Stimulated activated CD4-positive, alpha-beta T cell treated with anti-CD3 and anti-CD28 coated beads, TNF-alpha, amount 100 ng/mL, for 24 hours (primary cell): ENCODE results near the gene LSM10.
A peak's percentile ranks its signal among the peaks of the same experiment; 100 is the strongest.

Experiments used
- DNase-seq, 3 experiments: peaks; one replicate each; pipeline ENCODE4 v3.0.0-alpha.2; 2020; ENCODE audit warnings: low read depth in 3 of 3

LSM10 gene

GRCh38 chr1:36351227-36351977 is 46.3 kb downstream of the LSM10 start:
- DNase-seq: no peak

GRCh38 chr1:36350659-36351226 is 47.0 kb downstream of the LSM10 start:
- DNase-seq: peak in 2 of 3 experiments; percentile 29 to 36

- no peak for DNase-seq
These were observed 47.9 kb downstream of the LSM10 start for GRCh38 chr1:36349839-36350238.

- no peak for DNase-seq
These were observed 48.5 kb downstream of the LSM10 start for GRCh38 chr1:36349241-36349671.

GRCh38 chr1:36346741-36347370 is 50.9 kb downstream of the LSM10 start:
- no peak for DNase-seq

- DNase-seq: no peak
These were observed 52.4 kb downstream of the LSM10 start for GRCh38 chr1:36345353-36345752.

GRCh38 chr1:36344395-36344680 is 53.4 kb downstream of the LSM10 start:
- DNase-seq: no peak

GRCh38 chr1:36343651-36344394 is 53.9 kb downstream of the LSM10 start:
- no peak for DNase-seq
